Activated naive CD8-positive, alpha-beta T cell treated with anti-CD3 and anti-CD28 coated beads, Interleukin-2, amount 50 U/mL, for 24 hours (primary cell): Measurements from ENCODE around the gene TAF9.
"Not testable (repeated sequence)": the region's sequence is repeated elsewhere in the genome, so short reads cannot be mapped to it uniquely, and the experiment has no call there.

Experiments used
- ATAC-seq: fragments of 150-1000 bp; cut with Tn5 transposase; one replicate; pipeline ENCODE4 v1.10.0; 2021
- DNase-seq: peaks from one replicate; pipeline ENCODE4 v3.0.0; 2021
- H3K27ac Mint-ChIP-seq: one replicate; pipeline ENCODE4 v1.8.0; 2021; ENCODE audit warnings: mild to moderate bottlenecking, mixed read lengths
- H3K27me3 Mint-ChIP-seq: one replicate; pipeline ENCODE4 v1.8.0; 2021; ENCODE audit warnings: mixed read lengths
- H3K36me3 Mint-ChIP-seq: one replicate; pipeline ENCODE4 v1.8.0; 2021; ENCODE audit warnings: low read depth, mixed read lengths
- H3K4me1 Mint-ChIP-seq: one replicate; pipeline ENCODE4 v1.8.0; 2021; ENCODE audit warnings: mixed read lengths
- H3K4me3 Mint-ChIP-seq: one replicate; pipeline ENCODE4 v1.8.0; 2021; ENCODE audit warnings: mild to moderate bottlenecking, moderate library complexity, mixed read lengths
- H3K9me3 Mint-ChIP-seq: one replicate; pipeline ENCODE4 v1.8.0; 2021; ENCODE audit warnings: mixed read lengths

TAF9 gene

DNA sequence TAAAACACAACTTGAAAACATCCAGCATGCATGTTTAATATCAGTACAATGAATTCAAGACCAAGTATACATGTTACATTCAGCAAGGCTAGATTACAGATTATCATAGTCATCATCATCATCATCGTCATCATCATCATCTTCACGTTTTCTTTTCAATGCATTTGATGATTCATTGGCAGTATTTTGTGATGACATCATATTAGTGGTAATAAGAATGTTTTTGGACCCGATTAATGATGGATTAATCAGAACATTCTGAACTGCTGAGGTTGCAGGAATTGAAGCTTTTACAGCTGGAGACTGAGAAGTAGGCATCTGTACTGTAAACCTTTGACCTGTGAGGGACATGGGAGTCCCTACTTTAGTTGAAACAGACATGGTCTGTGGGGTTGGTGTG is 4.5 kb downstream of the TAF9 start:
- Mint-ChIP-seq H3K4me3 (no peak overlapping the region), H3K27me3 (no peaks in the 10 kb centered on the region), H3K9me3 (no peaks in the 10 kb centered on the region), H3K27ac (peak overlapping the region; percentile 38), H3K36me3 (peaks cover 55% of the 10 kb centered on the region), H3K4me1 (peaks cover 32% of the 10 kb centered on the region)
- DNase-seq (no peak), ATAC-seq (no peak)

DNA sequence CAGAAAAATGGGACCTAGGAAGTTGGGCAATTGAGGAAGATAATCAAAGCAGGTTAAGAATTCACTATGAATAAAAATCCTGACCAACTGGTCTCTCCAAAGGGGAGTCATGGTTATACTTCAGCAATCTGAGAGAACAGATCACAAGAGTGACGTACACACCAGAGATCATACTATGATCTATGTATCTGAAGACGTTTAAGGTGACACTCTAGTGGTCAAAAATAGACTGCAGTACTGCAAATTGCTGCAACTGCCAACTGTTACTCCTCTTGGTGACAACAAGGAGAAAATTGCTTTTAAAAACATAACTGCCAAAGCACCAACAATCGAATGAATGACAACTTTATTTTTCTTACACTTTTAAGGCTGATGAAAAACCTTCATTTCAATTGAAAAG is 4.9 kb downstream of the TAF9 start:
- no peak overlapping the region for H3K27ac Mint-ChIP-seq
- peaks cover 31% of the 10 kb centered on the region for H3K4me1 Mint-ChIP-seq
- H3K4me3 Mint-ChIP-seq, result no peak overlapping the region
- no peak for ATAC-seq
- peaks cover 55% of the 10 kb centered on the region for H3K36me3 Mint-ChIP-seq
- H3K9me3 Mint-ChIP-seq, result no peaks in the 10 kb centered on the region
- no peaks in the 10 kb centered on the region for H3K27me3 Mint-ChIP-seq
- DNase-seq, result no peak

DNA sequence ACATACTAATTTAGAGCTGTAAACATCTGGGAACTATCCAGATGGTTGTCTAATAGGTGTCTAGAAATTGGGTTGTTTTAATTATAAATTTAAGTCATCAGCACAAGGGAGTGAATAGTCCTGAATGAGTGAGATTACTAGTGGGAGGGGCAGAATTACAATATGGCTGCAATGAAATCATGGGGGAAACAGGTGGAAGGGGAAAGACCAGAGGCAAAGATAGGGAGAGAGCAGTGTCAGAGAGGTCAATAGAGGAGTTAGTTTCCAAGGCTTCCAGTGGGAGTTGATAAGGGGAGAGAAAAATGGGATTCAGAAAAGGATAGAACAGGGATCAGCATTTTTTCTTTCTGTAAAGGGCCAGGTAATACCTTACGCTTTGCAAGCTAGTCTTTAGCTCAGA is 8.9 kb downstream of the TAF9 start:
- ATAC-seq (no peak), DNase-seq (no peak)
- peaks cover 41% of the 10 kb centered on the region for H3K36me3 Mint-ChIP-seq
- H3K4me3 Mint-ChIP-seq, result no peak overlapping the region
- peaks cover 18% of the 10 kb centered on the region for H3K4me1 Mint-ChIP-seq
- no peaks in the 10 kb centered on the region for H3K9me3 Mint-ChIP-seq
- H3K27ac Mint-ChIP-seq, result no peak overlapping the region
- no peaks in the 10 kb centered on the region for H3K27me3 Mint-ChIP-seq

DNA sequence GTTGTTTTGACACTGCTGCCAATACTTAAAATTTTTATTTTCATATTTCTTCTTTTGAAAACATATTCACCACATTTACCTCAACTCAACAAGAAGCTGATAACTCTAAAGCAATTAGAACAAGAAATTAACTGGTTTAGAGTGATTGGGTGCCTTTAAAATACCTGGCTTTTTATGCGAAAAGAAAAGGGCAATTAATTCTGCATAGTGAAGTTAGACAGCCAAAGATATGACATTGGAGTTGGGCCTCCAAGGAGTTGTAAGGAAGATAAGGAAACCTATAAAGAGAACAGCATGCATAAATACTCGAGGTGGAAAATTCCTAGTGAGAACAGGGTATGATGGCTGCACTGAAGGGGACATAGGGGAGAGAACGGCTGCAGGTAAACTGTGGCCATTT is 9.6 kb downstream of the TAF9 start:
- no peak for DNase-seq
- H3K36me3 Mint-ChIP-seq, result peaks cover 34% of the 10 kb centered on the region
- H3K27ac Mint-ChIP-seq, result no peak overlapping the region
- H3K4me1 Mint-ChIP-seq, result peaks cover 10% of the 10 kb centered on the region
- no peaks in the 10 kb centered on the region for H3K9me3 Mint-ChIP-seq
- no peak for ATAC-seq
- H3K27me3 Mint-ChIP-seq, result no peaks in the 10 kb centered on the region
- H3K4me3 Mint-ChIP-seq, result no peak overlapping the region

DNA sequence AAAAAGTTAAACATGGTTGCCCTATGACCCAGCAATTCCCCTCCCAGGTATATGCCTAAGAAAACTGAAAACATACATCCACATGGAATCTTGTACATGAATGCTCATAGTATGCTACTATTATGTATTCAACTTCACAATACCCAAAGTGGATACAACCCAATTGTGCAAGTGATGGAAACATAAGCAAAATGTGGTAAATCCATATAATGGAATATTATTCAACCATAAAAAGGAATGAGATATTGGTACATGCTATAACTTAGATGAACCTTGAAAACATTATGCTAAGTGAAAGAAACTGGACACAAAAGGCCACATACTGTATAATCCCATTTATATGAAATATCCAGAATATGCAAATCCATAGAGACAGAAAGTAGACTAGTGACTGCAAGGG is 18.7 kb downstream of the TAF9 start:
- Mint-ChIP-seq H3K9me3 (no peaks in the 10 kb centered on the region), H3K4me3 (no peak overlapping the region), H3K36me3 (peaks cover 25% of the 10 kb centered on the region), H3K4me1 (no peaks in the 10 kb centered on the region), H3K27ac (no peak overlapping the region), H3K27me3 (no peaks in the 10 kb centered on the region)
- ATAC-seq (no peak), DNase-seq (no peak)

DNA sequence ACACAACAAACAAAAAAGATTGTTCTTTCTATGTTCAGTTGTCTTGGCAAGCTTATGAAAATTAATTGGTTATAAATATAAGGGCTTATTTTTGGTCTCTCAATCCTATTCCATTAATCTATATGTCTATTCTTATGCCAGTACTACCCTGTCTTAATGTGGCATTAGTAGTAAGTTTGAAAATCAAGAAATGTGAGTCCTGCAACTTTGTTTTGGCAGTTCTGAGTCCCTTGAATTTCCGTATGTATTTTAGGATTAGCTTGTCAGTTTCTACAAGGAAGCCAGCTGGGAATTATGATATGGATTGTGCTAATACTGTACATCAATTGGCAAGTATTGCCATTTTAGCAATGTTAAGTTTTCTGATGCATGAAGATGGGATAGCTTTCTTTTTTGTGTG is 26.2 kb downstream of the TAF9 start:
- Mint-ChIP-seq H3K27ac (no peak overlapping the region), H3K4me3 (no peak overlapping the region), H3K9me3 (no peaks in the 10 kb centered on the region), H3K36me3 (no peaks in the 10 kb centered on the region), H3K27me3 (no peaks in the 10 kb centered on the region), H3K4me1 (no peaks in the 10 kb centered on the region)
- DNase-seq (no peak), ATAC-seq (no peak)

DNA sequence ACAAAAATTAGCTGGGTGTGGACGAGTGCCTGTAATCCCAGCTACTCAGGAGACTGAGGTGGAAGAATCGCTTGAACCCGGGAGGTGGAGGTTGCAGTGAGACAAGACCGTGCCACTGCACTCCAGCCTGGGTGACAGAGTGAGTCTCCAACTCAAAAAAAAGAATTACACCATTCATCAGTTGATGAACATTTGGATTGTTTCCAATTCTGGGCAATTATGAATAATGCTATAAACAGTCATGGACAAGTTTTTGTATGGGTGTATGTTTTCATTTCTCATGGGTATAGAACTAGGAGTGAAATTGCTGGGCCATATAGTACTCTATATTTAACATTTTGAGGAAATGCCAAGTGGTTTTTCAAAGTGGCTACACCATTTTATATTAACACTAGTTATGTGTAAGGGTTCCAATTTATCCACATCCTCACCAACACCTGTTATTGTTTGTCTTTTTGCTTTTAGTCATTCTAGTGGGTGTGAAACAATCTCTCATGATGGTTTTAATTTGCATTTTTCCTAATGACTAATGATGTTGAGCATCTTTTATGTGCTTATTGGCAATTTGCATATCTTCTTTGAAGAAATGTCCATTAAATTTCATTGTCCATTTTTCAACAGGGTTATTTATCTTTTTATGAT is 27.7 kb downstream of the TAF9 start:
- DNase-seq (no peak), ATAC-seq (no peak)
- Mint-ChIP-seq H3K9me3 (no peaks in the 10 kb centered on the region), H3K27ac (no peak overlapping the region), H3K27me3 (no peaks in the 10 kb centered on the region), H3K4me1 (no peaks in the 10 kb centered on the region), H3K36me3 (no peaks in the 10 kb centered on the region), H3K4me3 (no peak overlapping the region)

DNA sequence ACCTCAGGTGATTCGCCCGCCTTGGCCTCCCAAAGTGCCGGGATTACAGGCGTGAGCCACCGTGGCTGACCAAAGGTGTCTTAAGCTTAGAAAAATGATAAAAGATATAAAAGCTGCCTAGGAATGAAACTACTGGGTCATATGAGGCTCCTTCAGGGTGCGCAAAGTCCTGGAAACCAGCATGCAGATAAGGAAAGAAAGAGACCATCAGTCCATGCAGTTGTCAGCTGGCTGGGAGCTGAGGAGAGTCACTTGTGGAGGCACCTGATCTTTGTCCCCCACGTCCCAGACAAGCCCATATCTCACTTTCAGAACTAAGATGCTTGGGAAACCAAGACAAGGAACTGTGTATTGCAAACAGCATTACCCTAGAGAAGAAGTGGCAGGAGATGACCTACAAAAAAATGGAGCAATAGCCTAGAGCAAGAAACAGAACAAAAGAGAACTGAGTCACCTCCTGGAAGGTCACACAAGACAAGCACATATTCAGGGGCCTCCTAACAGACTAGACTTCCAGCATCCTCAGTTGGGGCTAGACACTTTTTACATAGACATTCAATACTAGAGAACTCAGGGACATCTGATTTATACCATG is 33.9 kb downstream of the TAF9 start:
- peaks cover 21% of the 10 kb centered on the region for H3K4me1 Mint-ChIP-seq
- no peak overlapping the region for H3K27ac Mint-ChIP-seq
- no peaks in the 10 kb centered on the region for H3K27me3 Mint-ChIP-seq
- H3K4me3 Mint-ChIP-seq, result no peak overlapping the region
- peaks cover 2% of the 10 kb centered on the region for H3K36me3 Mint-ChIP-seq
- no peak for ATAC-seq
- no peak for DNase-seq
- peaks cover 3% of the 10 kb centered on the region for H3K9me3 Mint-ChIP-seq

DNA sequence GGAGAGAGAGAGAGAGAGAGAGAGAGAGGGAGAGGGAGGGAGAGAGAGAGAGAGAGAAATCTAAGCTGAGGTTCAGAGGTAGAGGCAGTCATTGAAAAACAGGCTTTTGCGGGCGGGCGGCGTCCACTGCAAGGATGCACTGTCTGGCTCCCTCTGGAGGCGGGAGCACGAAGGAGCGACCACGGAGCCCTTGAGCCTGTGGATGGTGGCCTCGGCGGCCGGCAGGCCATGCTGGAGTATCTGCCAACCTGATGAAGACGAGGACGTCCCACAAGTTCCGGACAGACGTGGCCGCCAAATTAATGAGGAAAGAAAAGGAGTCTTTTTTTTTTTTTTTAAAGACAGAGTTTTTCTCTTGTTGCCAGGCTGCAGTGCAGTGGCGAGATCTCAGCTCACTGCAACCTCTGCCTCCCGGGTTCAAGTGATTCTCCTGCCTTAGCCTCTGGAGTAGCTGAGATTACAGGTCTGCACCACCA is 34.5 kb downstream of the TAF9 start:
- DNase-seq (peak; percentile 82), ATAC-seq (peak; percentile 79)
- peaks cover 21% of the 10 kb centered on the region for H3K4me1 Mint-ChIP-seq
- H3K36me3 Mint-ChIP-seq, result peaks cover 2% of the 10 kb centered on the region
- H3K27ac Mint-ChIP-seq, result no peak overlapping the region
- peaks cover 3% of the 10 kb centered on the region for H3K9me3 Mint-ChIP-seq
- no peaks in the 10 kb centered on the region for H3K27me3 Mint-ChIP-seq
- no peak overlapping the region for H3K4me3 Mint-ChIP-seq

DNA sequence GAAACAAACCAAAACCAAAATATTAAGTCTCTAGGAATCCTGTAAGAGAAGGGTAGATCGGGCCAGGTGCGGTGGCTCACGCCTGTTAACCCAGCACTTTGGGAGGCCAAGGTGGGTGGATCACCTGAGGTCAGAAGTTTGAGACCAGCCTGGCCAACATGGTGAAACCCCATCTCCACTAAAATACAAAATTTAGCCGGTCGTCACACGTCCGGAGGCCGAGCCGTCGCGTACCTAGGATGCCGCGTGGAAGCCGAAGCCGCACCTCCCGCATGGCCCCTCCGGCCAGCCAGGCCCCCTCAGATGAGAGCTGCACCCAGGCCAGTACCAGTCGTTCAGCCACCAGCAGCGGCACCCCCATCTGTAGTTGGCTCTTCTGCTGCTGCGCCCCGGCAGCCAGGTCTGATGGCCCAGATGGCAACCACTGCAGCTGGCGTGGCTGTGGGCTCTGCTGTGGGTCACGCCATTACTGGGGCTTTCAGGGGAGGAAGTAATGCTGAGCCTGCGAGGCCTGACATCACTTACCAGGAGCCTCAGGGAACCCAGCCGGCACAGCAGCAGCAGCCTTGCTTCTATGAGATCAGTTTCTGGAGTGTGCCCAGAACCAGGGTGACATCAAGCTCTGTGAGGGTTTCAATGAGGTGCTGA is 35.5 kb downstream of the TAF9 start:
- not testable (repeated sequence) for H3K27me3 Mint-ChIP-seq, H3K27ac Mint-ChIP-seq, ATAC-seq, H3K36me3 Mint-ChIP-seq, DNase-seq, H3K9me3 Mint-ChIP-seq, H3K4me3 Mint-ChIP-seq
- H3K4me1 Mint-ChIP-seq, result peaks cover 21% of the 10 kb centered on the region

DNA sequence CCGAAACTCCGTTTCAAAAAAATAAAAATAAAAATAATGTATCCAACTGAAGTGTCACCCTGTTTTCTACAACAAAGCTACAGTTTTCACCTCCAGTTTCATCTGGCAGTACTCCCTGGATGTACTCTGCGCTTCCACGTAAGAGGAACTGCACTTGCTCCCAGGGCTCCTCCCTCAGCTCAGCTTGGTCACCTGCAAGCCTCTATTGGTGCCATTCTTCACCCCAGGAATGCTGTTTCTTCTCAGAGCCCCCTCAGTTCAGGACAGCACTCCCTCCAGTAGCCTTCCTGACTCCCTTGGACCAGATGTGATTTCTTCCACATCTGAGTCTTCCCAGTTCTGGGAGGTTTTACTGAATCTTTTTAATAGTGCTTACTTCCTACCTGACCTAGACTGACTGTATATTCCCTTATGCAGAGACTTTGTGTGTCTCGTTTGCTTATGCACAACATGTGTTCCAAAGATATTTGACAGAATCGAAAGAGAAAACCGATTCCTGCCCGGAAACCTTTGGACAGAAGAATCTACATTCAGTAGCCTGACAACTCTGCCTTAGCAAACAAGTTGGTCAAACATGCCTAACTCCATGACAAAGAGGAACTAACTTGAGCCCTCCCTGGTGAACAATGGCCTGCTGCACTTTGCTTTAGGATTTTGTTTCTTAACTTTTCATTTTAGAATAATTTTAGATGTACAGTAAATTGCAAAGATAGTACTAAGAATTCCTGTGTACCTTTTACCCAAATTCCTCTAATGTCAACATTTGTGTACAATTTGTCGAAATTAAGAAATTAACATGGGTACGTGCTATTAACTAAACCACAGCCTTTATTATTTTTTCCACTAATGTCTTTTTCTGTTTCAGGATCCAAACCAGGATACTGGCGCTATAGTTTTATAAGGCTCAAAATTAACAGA is 37.5 kb downstream of the TAF9 start:
- Mint-ChIP-seq H3K27ac (peak overlapping the region; percentile 95), H3K36me3 (peaks cover 2% of the 10 kb centered on the region), H3K4me1 (peaks cover 21% of the 10 kb centered on the region), H3K9me3 (peaks cover 3% of the 10 kb centered on the region), H3K4me3 (peak overlapping the region; percentile 85), H3K27me3 (no peaks in the 10 kb centered on the region)
- ATAC-seq (no peak), DNase-seq (no peak)

DNA sequence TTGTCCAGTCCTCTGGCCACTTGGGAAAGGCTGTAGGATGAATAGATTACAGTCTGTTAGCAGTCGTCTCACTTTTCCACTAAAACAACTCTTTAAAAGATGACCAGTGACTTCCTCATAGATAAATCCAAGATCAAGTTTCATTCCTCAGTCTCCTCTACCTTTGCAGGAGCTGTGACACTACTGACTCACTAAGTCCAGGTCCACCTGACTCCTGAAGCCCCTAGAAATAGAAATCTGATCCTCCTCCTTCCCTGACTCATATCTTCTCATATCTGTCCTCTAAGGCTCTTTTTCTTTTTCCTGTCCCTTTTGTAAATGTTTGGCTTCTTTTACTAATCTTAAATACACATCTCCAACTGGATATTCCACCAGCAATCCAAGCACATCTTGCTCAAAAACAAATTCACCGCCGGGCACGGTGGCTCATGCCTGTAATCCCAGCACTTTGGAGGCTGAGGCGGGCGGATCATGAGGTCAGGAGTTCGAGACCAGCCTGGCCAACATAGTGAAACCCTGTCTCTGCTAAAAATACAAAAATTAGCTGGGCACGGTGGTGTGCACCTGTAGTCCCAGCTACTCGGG is 39.3 kb downstream of the TAF9 start:
- no peak overlapping the region for H3K27ac Mint-ChIP-seq
- peaks cover 2% of the 10 kb centered on the region for H3K36me3 Mint-ChIP-seq
- H3K9me3 Mint-ChIP-seq, result peaks cover 3% of the 10 kb centered on the region
- no peak for ATAC-seq
- H3K4me3 Mint-ChIP-seq, result no peak overlapping the region
- DNase-seq, result no peak
- peaks cover 19% of the 10 kb centered on the region for H3K4me1 Mint-ChIP-seq
- no peaks in the 10 kb centered on the region for H3K27me3 Mint-ChIP-seq

DNA sequence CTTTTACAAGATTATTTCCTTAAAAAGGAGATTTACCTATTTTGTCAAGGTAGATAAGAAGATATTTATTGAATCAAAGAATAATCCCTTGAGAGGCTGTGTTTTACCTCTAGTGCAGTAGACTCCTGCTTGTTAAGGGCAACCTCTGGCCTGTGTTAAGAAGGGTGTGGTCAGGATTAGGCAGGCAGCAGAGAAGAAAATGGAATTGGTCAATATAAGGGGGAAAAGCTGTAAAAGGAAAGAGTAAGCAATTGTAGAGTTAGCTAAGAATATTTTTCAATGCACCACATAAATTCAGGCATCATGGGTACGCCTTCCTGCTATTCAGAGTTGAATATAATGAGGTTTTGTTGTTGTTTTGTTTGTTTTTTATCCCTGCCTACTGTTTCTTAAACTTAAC is 43.0 kb downstream of the TAF9 start:
- DNase-seq, result no peak
- no peak for ATAC-seq
- H3K27ac Mint-ChIP-seq, result no peak overlapping the region
- H3K36me3 Mint-ChIP-seq, result peaks cover 2% of the 10 kb centered on the region
- H3K9me3 Mint-ChIP-seq, result no peaks in the 10 kb centered on the region
- H3K4me1 Mint-ChIP-seq, result no peaks in the 10 kb centered on the region
- no peak overlapping the region for H3K4me3 Mint-ChIP-seq
- no peaks in the 10 kb centered on the region for H3K27me3 Mint-ChIP-seq

DNA sequence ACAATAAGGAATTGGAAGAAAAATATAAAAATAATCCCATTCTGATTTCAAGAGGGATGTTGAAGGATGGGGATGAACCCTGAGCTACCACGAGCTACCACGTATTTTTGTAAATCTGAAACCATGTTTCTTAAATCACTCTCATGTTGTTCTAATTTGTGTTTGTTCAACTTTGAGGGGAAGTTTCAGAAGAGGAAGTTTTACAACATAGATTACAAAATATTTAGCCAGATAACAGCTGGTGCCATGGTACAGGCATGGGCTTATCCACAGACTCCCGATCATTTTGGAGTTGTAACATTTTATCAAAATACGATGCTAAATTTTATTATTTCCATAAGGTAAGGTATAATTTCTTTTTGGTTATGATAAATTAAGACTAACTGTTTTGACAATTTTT is 51.9 kb downstream of the TAF9 start:
- H3K36me3 Mint-ChIP-seq, result peaks cover 25% of the 10 kb centered on the region
- H3K27me3 Mint-ChIP-seq, result no peaks in the 10 kb centered on the region
- no peak overlapping the region for H3K27ac Mint-ChIP-seq
- ATAC-seq (no peak), DNase-seq (no peak)
- H3K9me3 Mint-ChIP-seq, result no peaks in the 10 kb centered on the region
- no peaks in the 10 kb centered on the region for H3K4me1 Mint-ChIP-seq
- H3K4me3 Mint-ChIP-seq, result no peak overlapping the region
